ENCODE results near the gene GALNT11.

Gene GALNT11

GRCh38 chr7:151987748-151988529, 37.5 kb upstream of the GALNT11 start:
- H3K27me3 ChIP-seq (replicated peaks), result no peaks in the 10 kb centered on the region
- in situ Hi-C loops (cut with HindIII; ENCODE audit: low pct_ligation_motif_present, low sequenced_read_pairs), result no loop called here
- H3K27ac ChIP-seq, result no peak overlapping the region
- no peak for TF ChIP-seq CTCF (IDR thresholded peaks at IDR 0.05; ENCODE audit: low read depth, low read length, missing control alignments)
- no peaks in the 10 kb centered on the region for H3K36me3 ChIP-seq (replicated peaks)
- no peak overlapping the region for H3K4me3 ChIP-seq (ENCODE audit: low read depth, low read length)
- DNase-seq, result peak; percentile 47

- H3K4me3 ChIP-seq (ENCODE audit: low read depth, low read length), result no peak overlapping the region
- peak; percentile 15 for DNase-seq
- in situ Hi-C loops (cut with HindIII; ENCODE audit: low pct_ligation_motif_present, low sequenced_read_pairs), result no loop called here
- H3K36me3 ChIP-seq (replicated peaks), result no peaks in the 10 kb centered on the region
- no peak overlapping the region for H3K27ac ChIP-seq
- TF ChIP-seq CTCF (IDR thresholded peaks at IDR 0.05; ENCODE audit: low read depth, low read length, missing control alignments), result no peak
- H3K27me3 ChIP-seq (replicated peaks), result no peaks in the 10 kb centered on the region
Measured at GRCh38 chr7:151992375-151992774, 33.1 kb upstream of the GALNT11 start.

DNA sequence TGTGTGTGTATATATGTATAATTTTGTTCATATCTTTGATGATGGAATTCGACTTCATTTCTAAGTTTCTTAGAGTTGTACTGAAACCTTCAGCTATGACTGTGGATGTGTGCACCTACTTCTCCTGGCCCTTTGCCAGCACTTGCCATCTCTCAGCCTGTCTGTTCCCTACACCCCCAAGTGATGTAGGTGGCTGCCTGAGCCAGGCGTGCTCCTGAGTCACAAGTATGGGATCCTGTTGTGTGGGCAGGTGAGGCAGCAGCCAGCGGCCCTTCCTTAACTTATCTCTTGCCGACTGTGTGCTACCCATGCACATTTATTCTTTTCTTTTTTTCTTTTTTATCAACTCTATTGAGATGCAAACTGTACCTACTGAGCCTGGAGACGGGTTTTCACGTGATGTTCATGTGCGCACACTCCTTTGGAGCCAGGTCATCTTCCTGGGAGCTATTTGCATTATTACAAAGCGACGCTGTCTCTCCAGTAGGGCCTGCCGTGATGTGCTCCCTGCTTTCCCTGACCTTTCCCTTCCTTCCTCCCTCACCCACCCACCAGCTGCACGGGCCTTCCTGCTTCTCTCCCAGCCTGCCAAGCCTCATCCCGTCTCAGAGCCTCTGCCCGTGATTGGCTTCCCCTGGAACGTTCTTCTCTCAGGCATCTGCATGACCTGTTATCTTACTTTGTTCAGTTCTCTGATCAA, 31.3 kb upstream of the GALNT11 start:
- no peaks in the 10 kb centered on the region for H3K36me3 ChIP-seq (replicated peaks)
- no peak overlapping the region for H3K27ac ChIP-seq
- H3K4me3 ChIP-seq (ENCODE audit: low read depth, low read length), result no peak overlapping the region
- TF ChIP-seq CTCF (IDR thresholded peaks at IDR 0.05; ENCODE audit: low read depth, low read length, missing control alignments), result no peak
- H3K27me3 ChIP-seq (replicated peaks), result no peaks in the 10 kb centered on the region
- in situ Hi-C loops (cut with HindIII; ENCODE audit: low pct_ligation_motif_present, low sequenced_read_pairs), result no loop called here
- no peak for DNase-seq

- Histone ChIP-seq H3K27ac (no peak overlapping the region), H3K36me3 (replicated peaks) (no peaks in the 10 kb centered on the region), H3K4me3 (ENCODE audit: low read depth, low read length) (no peak overlapping the region), H3K27me3 (replicated peaks) (peaks cover 2% of the 10 kb centered on the region)
- DNase-seq, result peak; percentile 5
- no peak for TF ChIP-seq CTCF (IDR thresholded peaks at IDR 0.05; ENCODE audit: low read depth, low read length, missing control alignments)
- in situ Hi-C loops (cut with HindIII; ENCODE audit: low pct_ligation_motif_present, low sequenced_read_pairs), result no loop called here
Measured at GRCh38 chr7:151999424-152000090, 25.9 kb upstream of the GALNT11 start.

GRCh38 chr7:152000191-152000590, 25.3 kb upstream of the GALNT11 start:
- peak; percentile 1 for DNase-seq
- Histone ChIP-seq H3K27ac (no peak overlapping the region), H3K36me3 (replicated peaks) (no peaks in the 10 kb centered on the region), H3K4me3 (ENCODE audit: low read depth, low read length) (no peak overlapping the region), H3K27me3 (replicated peaks) (peaks cover 2% of the 10 kb centered on the region)
- in situ Hi-C loops (cut with HindIII; ENCODE audit: low pct_ligation_motif_present, low sequenced_read_pairs), result no loop called here
- no peak for TF ChIP-seq CTCF (IDR thresholded peaks at IDR 0.05; ENCODE audit: low read depth, low read length, missing control alignments)
